ENCODE data around the gene TOX2.

Gene TOX2

DNA sequence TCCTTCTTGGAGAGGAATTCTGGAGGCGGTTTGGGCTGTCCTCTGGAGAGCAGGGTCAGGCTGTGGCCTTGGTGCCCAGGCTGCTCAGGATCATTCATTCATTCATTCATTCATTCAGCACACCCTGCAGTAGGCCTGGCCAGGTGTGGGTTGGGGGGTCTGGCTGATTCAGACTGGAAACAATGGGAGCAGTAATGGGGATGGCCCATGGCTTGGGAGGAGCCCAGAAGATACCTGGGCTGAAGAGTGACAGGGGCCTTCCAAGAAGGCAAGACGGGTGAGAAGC lies 31.5 kb downstream of the TOX2 start:
- H3K36me3 ChIP-seq (ENCODE audit: control insufficient read depth in 1 of 2, insufficient read depth in 2 of 2, low read length in 2 of 2) = no peaks in the 10 kb centered on the region
- no peak overlapping the region for H3K9ac ChIP-seq (ENCODE audit: low read depth in 1 of 2, low read length in 2 of 2)
- H3K4me3 ChIP-seq (ENCODE audit: low read depth in 1 of 2, low read length in 2 of 2) = no peak overlapping the region
- H3K9me3 ChIP-seq (ENCODE audit: control insufficient read depth in 1 of 2, low read length in 2 of 2) = no peaks in the 10 kb centered on the region
- H3K4me1 ChIP-seq (ENCODE audit: control insufficient read depth in 1 of 2, insufficient read depth in 2 of 2, low read length in 2 of 2) = peaks cover 22 to 37% of the 10 kb centered on the region in 2 donors
- no peaks in the 10 kb centered on the region for H3K27me3 ChIP-seq (ENCODE audit: control insufficient read depth in 1 of 2, insufficient read depth in 2 of 2, low read length in 2 of 2)
- H3K27ac ChIP-seq (ENCODE audit: low read depth, low read length) = no peak overlapping the region

DNA sequence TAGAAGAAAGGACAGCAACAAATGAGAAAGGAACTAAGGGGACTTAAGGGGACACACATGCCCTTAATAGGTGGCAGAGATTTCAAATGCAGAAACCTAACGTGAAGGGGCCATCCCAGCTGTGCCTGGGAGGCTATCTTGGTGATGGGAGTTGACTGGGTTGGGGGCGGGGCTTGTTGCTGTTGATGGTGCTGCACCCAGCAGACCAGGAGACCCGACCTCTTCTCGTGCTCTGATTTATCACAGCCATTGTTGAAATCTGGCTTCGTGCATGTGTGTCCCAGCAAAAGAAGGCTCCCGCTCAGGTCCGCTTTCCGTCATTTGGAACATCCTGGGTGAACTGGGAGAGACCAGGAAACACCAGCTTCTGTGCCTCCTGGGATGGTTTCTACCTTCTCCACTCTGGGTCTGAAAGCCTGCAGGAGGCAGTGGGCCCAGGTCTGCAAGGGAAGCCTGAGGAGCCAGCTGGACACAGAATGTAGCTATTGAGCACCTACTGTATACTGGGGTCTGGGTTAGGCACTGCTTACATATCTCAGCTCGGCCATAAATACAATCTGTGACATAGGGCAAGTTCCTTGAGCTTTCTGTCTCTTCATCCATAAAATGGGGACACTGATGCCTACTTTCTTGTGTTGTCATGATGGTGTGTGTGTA lies 32.1 kb downstream of the TOX2 start:
- no peaks in the 10 kb centered on the region for H3K36me3 ChIP-seq (ENCODE audit: control insufficient read depth in 1 of 2, insufficient read depth in 2 of 2, low read length in 2 of 2)

DNA sequence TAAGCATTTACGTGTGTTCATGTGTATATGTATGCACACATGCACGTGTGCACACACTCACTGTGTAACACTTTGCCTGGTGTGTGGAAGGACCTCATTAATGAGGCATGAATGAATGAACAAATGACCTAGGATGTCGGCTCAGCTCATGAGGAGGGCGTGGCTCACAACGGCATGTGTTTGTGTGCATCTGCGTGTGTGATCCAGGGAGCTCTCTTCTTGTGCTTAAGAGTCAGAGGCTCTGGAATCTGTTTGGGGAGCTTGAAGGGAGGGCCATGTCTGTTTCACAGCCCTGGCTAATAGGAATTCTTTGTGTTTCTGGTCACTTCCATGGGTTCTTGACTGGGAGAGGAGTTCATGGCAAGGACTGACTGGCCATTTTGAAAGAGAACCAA lies 32.7 kb downstream of the TOX2 start:
- peaks cover 14 to 32% of the 10 kb centered on the region in 2 donors for H3K4me1 ChIP-seq (ENCODE audit: control insufficient read depth in 1 of 2, insufficient read depth in 2 of 2, low read length in 2 of 2)
- H3K27me3 ChIP-seq (ENCODE audit: control insufficient read depth in 1 of 2, insufficient read depth in 2 of 2, low read length in 2 of 2) = no peaks in the 10 kb centered on the region
- no peak overlapping the region for H3K9ac ChIP-seq (ENCODE audit: low read depth in 1 of 2, low read length in 2 of 2)
- no peak overlapping the region for H3K4me3 ChIP-seq (ENCODE audit: low read depth in 1 of 2, low read length in 2 of 2)
- H3K9me3 ChIP-seq (ENCODE audit: control insufficient read depth in 1 of 2, low read length in 2 of 2) = no peaks in the 10 kb centered on the region
- H3K36me3 ChIP-seq (ENCODE audit: control insufficient read depth in 1 of 2, insufficient read depth in 2 of 2, low read length in 2 of 2) = no peaks in the 10 kb centered on the region
- H3K27ac ChIP-seq (ENCODE audit: low read depth, low read length) = no peak overlapping the region

More for the DNA sequence above, 32.1 kb downstream of the TOX2 start:
- Histone ChIP-seq H3K9ac (ENCODE audit: low read depth in 1 of 2, low read length in 2 of 2) (no peak overlapping the region), H3K4me1 (ENCODE audit: control insufficient read depth in 1 of 2, insufficient read depth in 2 of 2, low read length in 2 of 2) (peaks cover 18 to 37% of the 10 kb centered on the region in 2 donors), H3K9me3 (ENCODE audit: control insufficient read depth in 1 of 2, low read length in 2 of 2) (no peaks in the 10 kb centered on the region), H3K27ac (ENCODE audit: low read depth, low read length) (no peak overlapping the region), H3K27me3 (ENCODE audit: control insufficient read depth in 1 of 2, insufficient read depth in 2 of 2, low read length in 2 of 2) (no peaks in the 10 kb centered on the region), H3K4me3 (ENCODE audit: low read depth in 1 of 2, low read length in 2 of 2) (no peak overlapping the region)

DNA sequence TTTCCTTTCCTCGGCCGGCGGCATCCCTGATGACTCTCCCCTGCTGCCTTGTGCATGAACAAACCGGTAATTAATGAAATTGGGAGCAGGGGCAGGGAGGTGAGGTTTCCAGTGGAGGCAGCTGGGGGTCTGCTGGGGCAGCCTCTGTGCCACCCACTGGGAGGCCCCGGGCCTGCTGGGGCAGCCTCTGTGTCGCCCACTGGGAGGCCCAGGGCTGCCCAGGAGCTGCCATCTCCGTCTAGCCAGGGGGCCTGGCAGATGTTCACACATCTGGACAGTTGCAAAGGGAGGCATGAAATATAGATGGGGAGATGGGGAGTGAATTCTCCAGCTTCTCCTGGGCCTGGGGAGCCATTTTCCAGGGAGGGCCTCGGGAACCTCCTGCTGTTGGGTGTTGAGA lies 33.8 kb downstream of the TOX2 start:
- Histone ChIP-seq H3K27me3 (ENCODE audit: control insufficient read depth in 1 of 2, insufficient read depth in 2 of 2, low read length in 2 of 2) (no peaks in the 10 kb centered on the region), H3K4me1 (ENCODE audit: control insufficient read depth in 1 of 2, insufficient read depth in 2 of 2, low read length in 2 of 2) (peaks cover 10 to 24% of the 10 kb centered on the region in 2 donors), H3K36me3 (ENCODE audit: control insufficient read depth in 1 of 2, insufficient read depth in 2 of 2, low read length in 2 of 2) (no peaks in the 10 kb centered on the region), H3K9ac (ENCODE audit: low read depth in 1 of 2, low read length in 2 of 2) (no peak overlapping the region), H3K4me3 (ENCODE audit: low read depth in 1 of 2, low read length in 2 of 2) (no peak overlapping the region), H3K27ac (ENCODE audit: low read depth, low read length) (no peak overlapping the region), H3K9me3 (ENCODE audit: control insufficient read depth in 1 of 2, low read length in 2 of 2) (no peaks in the 10 kb centered on the region)

DNA sequence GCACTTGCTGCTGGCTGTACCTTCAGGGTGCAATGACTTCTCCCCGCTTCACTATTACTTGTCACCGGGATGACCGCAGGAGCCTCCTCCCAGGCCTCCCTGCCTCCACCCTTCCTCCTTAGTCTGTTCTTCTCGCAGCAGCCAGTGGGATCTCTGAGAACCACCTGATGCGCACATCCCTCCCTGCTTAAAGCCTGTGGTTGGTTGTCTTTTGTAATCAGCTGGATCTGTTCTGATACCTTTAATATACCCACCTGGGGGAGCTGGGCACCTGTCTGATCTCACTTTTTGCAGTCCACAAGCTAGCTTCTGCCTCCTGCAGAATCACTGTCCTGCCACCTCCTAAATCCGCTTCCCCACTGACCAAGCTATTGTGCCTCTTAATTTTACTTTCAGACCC lies 34.6 kb downstream of the TOX2 start:
- Histone ChIP-seq H3K9me3 (ENCODE audit: control insufficient read depth in 1 of 2, low read length in 2 of 2) (no peaks in the 10 kb centered on the region), H3K27ac (ENCODE audit: low read depth, low read length) (no peak overlapping the region), H3K4me3 (ENCODE audit: low read depth in 1 of 2, low read length in 2 of 2) (no peak overlapping the region), H3K27me3 (ENCODE audit: control insufficient read depth in 1 of 2, insufficient read depth in 2 of 2, low read length in 2 of 2) (no peaks in the 10 kb centered on the region), H3K36me3 (ENCODE audit: control insufficient read depth in 1 of 2, insufficient read depth in 2 of 2, low read length in 2 of 2) (no peaks in the 10 kb centered on the region), H3K9ac (ENCODE audit: low read depth in 1 of 2, low read length in 2 of 2) (no peak overlapping the region), H3K4me1 (ENCODE audit: control insufficient read depth in 1 of 2, insufficient read depth in 2 of 2, low read length in 2 of 2) (peaks cover 11 to 25% of the 10 kb centered on the region in 2 donors)

DNA sequence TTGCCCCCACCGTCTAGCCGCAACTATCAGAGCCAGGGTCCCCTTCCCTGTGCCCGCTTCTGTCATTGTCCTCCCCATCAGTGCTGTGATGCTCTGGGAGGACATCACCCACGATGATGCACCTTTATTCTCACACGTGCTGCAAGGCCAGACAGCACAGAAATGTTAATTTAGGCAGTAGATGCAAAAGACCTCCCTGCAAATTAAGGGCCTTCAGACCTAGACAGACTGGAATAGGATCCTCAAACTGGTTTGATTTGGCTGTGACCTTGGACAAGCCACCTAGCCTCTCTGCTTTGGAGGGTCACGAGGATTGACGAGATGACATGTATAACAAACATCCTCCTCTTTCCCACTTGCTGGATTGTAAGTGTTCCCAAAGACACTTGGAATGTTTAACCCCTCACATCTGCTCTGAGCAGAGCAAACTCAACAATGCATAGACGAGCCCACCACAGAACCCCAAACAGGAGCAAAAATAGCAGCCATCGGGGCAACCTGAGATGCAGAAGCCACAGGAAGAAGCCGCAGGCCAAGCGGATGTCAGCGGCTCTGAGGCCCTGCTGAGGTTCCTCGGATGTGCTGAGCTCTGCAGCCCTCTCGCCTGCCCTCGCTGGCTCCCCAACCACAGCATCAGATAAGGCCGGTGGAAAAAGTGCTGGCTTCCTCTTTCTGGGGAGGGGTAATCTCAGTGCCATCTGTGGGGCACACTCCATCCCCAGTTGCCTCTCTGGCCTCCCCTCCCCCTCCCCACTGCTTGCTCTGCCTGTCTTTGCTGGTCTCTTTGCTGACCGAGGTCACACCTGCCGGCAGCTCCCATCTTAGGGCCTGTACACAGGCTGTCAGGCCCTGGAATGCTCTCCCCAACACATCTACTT lies 35.3 kb downstream of the TOX2 start:
- H3K27ac ChIP-seq (ENCODE audit: low read depth, low read length) = no peak overlapping the region
- no peaks in the 10 kb centered on the region for H3K27me3 ChIP-seq (ENCODE audit: control insufficient read depth in 1 of 2, insufficient read depth in 2 of 2, low read length in 2 of 2)
- no peak overlapping the region for H3K4me3 ChIP-seq (ENCODE audit: low read depth in 1 of 2, low read length in 2 of 2)
- H3K9me3 ChIP-seq (ENCODE audit: control insufficient read depth in 1 of 2, low read length in 2 of 2) = no peaks in the 10 kb centered on the region
- H3K36me3 ChIP-seq (ENCODE audit: control insufficient read depth in 1 of 2, insufficient read depth in 2 of 2, low read length in 2 of 2) = no peaks in the 10 kb centered on the region
- peaks cover 18 to 32% of the 10 kb centered on the region in 2 donors for H3K4me1 ChIP-seq (ENCODE audit: control insufficient read depth in 1 of 2, insufficient read depth in 2 of 2, low read length in 2 of 2)
- no peak overlapping the region for H3K9ac ChIP-seq (ENCODE audit: low read depth in 1 of 2, low read length in 2 of 2)

DNA sequence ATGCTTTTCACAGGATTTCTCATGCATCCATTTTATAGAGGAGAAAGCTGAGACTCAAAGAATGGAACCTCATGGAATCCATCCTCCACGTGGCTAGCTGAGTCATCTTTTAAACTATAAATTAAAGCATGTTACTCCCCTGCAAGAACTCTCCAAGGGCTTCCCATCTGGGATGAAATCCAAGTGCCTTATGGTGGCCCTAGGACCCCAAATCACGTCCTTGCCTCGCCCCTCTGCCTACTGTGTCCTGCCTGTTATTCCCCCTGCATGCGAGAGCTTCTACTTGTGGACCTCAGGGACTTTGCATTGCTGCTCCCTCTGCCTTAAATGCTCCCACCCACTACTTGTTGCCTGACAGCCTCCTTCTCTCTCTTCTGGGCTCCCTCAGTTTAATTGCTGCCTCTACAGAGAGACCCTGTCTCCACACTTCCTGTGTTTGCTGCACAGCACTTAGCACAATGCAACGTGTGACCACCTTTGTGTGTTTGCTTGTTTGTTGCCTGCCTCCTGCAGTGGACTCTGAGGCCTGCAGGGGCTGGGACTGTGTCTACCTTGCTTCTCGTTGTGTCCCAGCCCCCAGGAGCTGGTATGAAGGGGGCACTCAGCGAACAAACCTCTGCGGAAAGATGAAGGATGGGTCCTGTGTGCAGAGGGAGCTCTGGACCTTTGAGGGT lies 39.4 kb downstream of the TOX2 start:
- H3K27me3 ChIP-seq (ENCODE audit: control insufficient read depth in 1 of 2, insufficient read depth in 2 of 2, low read length in 2 of 2) = no peaks in the 10 kb centered on the region
- H3K9ac ChIP-seq (ENCODE audit: low read depth in 1 of 2, low read length in 2 of 2) = no peak overlapping the region
- no peak overlapping the region for H3K27ac ChIP-seq (ENCODE audit: low read depth, low read length)
- peaks cover 38 to 49% of the 10 kb centered on the region in 2 donors for H3K4me1 ChIP-seq (ENCODE audit: control insufficient read depth in 1 of 2, insufficient read depth in 2 of 2, low read length in 2 of 2)
- no peaks in the 10 kb centered on the region for H3K36me3 ChIP-seq (ENCODE audit: control insufficient read depth in 1 of 2, insufficient read depth in 2 of 2, low read length in 2 of 2)
- no peak overlapping the region for H3K4me3 ChIP-seq (ENCODE audit: low read depth in 1 of 2, low read length in 2 of 2)
- H3K9me3 ChIP-seq (ENCODE audit: control insufficient read depth in 1 of 2, low read length in 2 of 2) = no peaks in the 10 kb centered on the region

DNA sequence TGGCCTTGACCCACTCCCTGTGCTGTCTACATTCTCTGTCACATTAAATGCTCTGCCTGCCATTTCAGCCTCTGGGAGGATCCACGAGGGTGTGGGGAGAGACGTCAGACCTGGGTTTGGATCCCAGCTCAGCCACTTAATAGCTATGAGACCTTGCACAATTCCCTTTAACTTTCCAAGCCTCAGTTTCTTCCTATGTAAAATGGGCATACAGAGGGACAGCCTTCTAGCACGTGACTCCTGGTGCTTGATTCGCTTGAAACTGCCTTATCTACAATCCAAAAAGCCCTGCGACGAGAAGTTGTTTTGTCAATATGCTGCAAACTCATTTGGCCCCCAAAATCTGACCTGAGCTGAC lies 40.0 kb downstream of the TOX2 start:
- Histone ChIP-seq H3K36me3 (ENCODE audit: control insufficient read depth in 1 of 2, insufficient read depth in 2 of 2, low read length in 2 of 2) (no peaks in the 10 kb centered on the region), H3K4me3 (ENCODE audit: low read depth in 1 of 2, low read length in 2 of 2) (no peak overlapping the region), H3K4me1 (ENCODE audit: control insufficient read depth in 1 of 2, insufficient read depth in 2 of 2, low read length in 2 of 2) (peaks cover 43 to 51% of the 10 kb centered on the region in 2 donors), H3K27ac (ENCODE audit: low read depth, low read length) (no peak overlapping the region), H3K9me3 (ENCODE audit: control insufficient read depth in 1 of 2, low read length in 2 of 2) (no peaks in the 10 kb centered on the region), H3K27me3 (ENCODE audit: control insufficient read depth in 1 of 2, insufficient read depth in 2 of 2, low read length in 2 of 2) (no peaks in the 10 kb centered on the region), H3K9ac (ENCODE audit: low read depth in 1 of 2, low read length in 2 of 2) (no peak overlapping the region)

DNA sequence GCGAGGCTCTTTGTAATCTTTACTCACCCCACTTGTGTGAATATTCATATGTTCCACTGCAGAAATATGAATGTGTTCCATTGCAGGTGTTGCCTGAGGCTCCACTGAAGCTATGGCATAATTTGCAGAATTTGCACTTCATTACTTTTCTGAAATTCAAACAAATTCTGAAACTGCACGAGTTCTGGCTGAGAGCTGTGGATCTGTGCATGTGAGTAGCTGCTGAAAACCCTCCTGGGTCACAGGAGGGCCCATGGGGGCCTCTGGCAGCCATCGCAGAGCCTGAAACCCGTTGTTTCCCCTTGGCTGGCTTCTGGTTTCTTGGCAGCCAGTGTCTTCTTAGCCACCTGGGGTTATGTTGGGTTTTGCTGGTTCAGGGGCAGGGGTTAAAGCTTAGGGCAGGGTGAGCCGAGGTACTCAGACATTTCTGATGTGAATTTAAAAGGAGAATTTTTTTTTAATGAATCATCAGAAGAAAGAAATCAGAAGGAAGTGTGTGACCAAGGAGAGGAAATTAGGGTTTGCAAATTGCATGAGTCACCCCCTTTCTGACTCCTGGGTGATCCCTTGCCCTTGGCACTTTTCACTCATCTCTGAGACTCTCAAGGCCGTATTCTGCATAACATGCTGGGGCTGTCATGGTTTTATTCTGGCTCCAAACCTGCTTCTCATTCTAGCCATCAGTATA lies 40.6 kb downstream of the TOX2 start:
- H3K9ac ChIP-seq (ENCODE audit: low read depth in 1 of 2, low read length in 2 of 2) = no peak overlapping the region
- H3K9me3 ChIP-seq (ENCODE audit: control insufficient read depth in 1 of 2, low read length in 2 of 2) = no peaks in the 10 kb centered on the region
- H3K27ac ChIP-seq (ENCODE audit: low read depth, low read length) = no peak overlapping the region
- no peak overlapping the region for H3K4me3 ChIP-seq (ENCODE audit: low read depth in 1 of 2, low read length in 2 of 2)
- peaks cover 45 to 49% of the 10 kb centered on the region in 2 donors for H3K4me1 ChIP-seq (ENCODE audit: control insufficient read depth in 1 of 2, insufficient read depth in 2 of 2, low read length in 2 of 2)
- H3K36me3 ChIP-seq (ENCODE audit: control insufficient read depth in 1 of 2, insufficient read depth in 2 of 2, low read length in 2 of 2) = no peaks in the 10 kb centered on the region
- H3K27me3 ChIP-seq (ENCODE audit: control insufficient read depth in 1 of 2, insufficient read depth in 2 of 2, low read length in 2 of 2) = no peaks in the 10 kb centered on the region

DNA sequence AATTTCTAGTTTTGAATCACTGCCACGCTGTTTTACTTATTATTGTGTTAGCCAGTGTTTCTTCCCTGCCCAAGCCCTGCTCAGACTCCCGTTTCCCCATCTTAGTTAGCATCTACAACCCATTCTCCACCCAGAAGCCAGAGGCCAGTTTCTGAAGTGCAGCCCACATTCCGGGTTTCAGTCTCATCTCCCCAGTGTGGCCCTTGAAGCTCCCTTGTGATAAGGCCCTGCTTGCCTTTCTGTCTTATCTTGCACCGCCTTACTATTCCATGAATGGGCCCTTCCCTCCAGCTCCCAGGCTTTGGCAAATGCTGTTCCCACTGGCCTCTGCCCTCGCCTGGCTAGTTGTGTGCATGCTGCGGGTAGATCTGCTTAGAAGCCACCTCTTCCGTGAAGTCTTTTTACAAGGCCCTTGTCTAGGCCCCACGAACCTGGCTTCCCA lies 41.1 kb downstream of the TOX2 start:
- H3K9ac ChIP-seq (ENCODE audit: low read depth in 1 of 2, low read length in 2 of 2) = no peak overlapping the region
- H3K27ac ChIP-seq (ENCODE audit: low read depth, low read length) = no peak overlapping the region
- peaks cover 43 to 48% of the 10 kb centered on the region in 2 donors for H3K4me1 ChIP-seq (ENCODE audit: control insufficient read depth in 1 of 2, insufficient read depth in 2 of 2, low read length in 2 of 2)
- H3K36me3 ChIP-seq (ENCODE audit: control insufficient read depth in 1 of 2, insufficient read depth in 2 of 2, low read length in 2 of 2) = no peaks in the 10 kb centered on the region
- H3K4me3 ChIP-seq (ENCODE audit: low read depth in 1 of 2, low read length in 2 of 2) = no peak overlapping the region
- no peaks in the 10 kb centered on the region for H3K27me3 ChIP-seq (ENCODE audit: control insufficient read depth in 1 of 2, insufficient read depth in 2 of 2, low read length in 2 of 2)
- H3K9me3 ChIP-seq (ENCODE audit: control insufficient read depth in 1 of 2, low read length in 2 of 2) = no peaks in the 10 kb centered on the region

Data from duodenal mucosa (tissue), 2 donors.